NCI-H1436 treated with DMSO at 0.1 percent for 48 hours (cell line): ENCODE results near the gene NUMB.
"Not testable (repeated sequence)": the region's sequence is repeated elsewhere in the genome, so short reads cannot be mapped to it uniquely, and the experiment has no call there.

Source experiments
- DNase-seq: peaks from one replicate; lab custom pipeline; 2025; lab: John Stamatoyannopoulos, UW

Gene NUMB

DNA sequence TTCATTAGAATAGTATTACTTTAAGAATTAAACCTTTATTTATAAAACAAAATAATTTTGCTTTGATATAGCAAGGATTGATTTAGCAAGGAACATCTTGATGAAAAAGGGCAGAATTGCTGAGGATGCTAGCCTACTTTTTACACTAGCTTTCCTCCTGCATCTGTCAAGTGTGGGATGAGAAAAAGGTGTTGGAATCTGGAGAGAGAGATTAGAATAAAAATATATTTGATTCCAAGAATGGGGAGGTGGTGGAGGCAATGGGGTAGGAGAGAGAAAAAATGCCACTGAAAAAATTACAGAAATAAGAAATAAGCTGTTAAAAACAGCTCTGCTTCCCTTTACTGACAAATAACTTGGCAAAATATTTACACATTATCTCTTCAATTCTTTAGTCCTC lies 98.9 kb downstream of the NUMB start:
- no peak for DNase-seq

DNA sequence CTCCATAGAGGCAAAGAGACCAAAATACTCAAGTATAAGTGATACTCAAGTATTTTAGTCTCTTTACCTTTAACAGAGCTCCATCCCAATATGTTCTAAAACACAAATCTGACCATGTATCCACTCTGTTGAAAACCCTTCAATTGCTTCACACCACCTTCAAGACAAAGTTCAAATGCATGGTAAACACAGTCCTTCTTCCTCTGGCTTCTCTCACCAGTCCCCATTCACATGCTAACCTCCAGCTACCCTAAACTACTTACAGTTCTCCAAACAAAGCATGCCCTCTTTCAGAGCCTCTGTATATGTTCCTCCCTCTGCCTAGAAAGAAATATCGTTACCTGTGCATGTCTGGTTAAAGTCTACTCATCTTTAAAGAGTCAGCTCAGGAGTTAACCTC lies 100.2 kb downstream of the NUMB start:
- DNase-seq: no peak

DNA sequence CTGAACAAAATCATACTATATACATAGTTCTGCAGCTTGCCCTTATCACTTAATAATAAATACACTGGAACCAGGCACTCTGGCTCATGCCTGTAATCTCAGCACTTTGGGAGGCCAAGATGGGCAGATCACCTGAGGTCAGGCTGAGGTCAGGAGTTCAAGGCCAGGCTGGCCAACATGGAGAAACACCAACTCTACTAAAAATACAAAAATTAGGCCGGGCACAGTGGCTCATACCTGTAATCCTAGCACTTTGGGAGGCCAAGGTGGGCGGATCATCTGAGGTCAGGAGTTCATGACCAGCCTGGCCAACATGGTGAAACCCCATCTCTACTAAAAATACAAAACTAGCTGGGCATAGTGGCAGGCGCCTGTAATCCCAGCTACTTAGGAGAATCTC lies 109.3 kb downstream of the NUMB start:
- DNase-seq: not testable (repeated sequence)

DNA sequence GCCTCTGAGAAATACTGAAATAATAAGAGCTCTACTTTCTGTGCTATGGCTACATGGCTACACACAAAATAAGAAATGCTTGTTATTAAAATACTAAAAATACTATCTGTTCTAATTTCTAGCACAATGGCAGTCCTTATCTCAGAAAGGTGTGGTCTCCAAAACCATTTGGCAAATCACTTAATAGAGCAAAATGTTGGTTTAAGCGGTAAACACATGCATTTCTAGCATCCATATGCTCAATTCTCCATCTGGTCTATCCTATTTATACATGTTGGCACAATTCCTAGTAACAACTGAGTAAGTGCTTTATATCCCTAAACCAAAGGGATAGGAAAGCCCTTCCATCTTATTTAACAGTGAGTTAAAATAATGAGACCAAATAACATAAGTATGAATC lies 114.0 kb downstream of the NUMB start:
- no peak for DNase-seq

DNA sequence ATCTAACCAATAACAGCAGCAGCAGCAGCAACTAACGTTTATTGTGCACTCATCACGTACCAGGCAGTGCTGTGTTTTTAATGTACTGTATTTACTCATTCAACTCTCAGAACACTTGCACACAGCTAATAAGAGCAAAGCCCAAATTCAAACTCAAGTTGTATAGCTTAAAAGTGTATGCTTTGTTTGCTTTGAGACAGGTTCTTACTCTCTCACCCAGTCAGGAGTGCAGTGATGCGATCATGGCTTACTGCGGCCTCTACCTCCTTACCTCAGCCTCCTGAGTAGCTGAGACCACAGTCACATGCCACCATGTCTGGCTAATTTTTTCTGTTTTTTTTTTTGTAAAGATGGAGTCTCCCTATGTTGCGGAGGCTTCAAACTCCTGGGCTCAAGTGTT lies 115.7 kb downstream of the NUMB start:
- no peak for DNase-seq

DNA sequence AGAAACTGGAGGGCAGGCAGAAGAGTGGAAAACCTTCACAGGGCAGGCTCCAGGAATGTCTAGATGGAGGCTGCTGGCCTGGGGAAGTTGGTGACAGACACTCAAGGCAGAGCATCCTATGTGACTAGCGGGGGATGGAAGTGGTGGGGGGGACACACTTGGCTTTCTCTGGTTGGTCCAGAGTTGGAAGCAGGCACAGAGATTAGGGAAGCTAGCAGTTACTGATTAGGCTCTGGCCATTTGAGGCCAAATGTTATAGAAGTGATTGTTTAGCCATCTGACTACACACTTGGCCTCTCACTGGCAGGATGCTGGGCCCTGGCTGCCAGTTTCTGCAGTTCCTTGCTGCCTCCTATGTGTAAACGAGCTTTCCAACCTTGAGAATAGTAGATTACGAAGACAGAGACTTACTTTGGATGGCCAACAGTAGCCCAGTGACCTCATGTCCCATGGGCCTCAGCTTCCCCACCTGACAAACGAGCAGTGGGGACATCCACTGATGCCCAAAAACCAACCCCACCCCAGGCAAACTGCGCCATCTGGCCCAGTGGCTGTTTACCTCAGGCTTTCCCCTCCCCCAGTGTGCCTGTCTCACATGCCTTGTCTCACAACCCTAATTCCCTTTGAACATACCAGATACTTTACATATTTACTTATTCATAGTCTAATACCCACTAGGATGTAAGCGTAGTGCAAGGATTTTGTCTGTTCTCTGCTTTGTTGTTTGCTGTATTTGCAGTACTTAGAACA lies 118.3 kb downstream of the NUMB start:
- DNase-seq: no peak

DNA sequence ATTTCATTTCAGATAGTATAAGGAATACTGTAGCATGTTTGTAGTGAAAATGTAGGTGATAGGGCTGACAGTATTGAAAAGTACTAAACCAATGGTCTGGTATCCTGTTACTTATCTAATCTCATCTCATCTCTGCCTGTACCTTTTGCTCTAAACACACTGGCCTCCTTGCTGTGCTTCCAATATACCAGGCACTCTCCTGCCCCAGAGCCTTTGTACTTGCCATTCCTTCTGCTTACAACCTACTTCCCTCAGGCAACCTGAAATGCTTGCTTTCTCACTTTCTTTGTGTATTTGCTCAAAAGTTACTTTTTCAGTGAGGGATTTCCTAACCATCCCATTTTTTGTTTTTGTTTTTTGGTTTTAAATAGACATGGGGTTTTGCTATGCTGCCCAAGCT lies 119.1 kb downstream of the NUMB start:
- no peak for DNase-seq

DNA sequence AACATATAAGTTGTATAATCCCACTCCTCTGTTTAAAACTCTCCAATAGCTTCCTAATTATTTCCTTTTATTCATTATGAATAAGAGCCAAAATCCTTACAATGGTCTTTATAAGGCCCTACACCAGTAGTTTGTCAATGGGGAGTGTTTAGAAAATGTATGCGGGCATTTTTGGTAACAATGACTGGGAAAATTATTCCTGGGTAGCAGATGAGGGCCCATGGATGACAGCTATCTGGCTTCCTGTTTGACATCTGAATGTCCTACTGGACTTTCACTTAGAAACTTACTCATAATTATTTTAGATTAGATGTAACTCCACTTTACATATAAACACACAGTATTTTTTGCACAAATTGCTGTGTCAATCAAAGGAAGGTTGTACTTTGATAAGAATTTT lies 119.8 kb downstream of the NUMB start:
- no peak for DNase-seq

DNA sequence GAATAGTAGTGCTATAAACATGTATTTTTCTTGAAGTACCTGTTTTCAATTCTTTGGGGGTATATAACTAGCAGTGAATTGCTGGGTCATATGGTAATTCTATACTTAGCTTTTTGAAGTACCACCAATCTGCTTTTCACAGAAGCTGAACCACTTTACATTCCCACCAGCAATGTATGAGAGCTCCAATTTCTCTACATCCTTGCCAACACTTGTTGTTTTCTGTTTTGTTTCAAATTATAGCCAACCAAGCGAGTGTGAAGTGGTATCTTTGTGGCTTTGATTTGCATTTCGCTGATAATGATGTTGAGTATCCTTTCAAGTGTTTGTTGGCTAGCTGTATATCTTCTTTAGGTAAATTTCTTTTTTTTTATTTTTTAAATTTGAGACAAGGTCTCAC lies 125.3 kb downstream of the NUMB start:
- no peak for DNase-seq

DNA sequence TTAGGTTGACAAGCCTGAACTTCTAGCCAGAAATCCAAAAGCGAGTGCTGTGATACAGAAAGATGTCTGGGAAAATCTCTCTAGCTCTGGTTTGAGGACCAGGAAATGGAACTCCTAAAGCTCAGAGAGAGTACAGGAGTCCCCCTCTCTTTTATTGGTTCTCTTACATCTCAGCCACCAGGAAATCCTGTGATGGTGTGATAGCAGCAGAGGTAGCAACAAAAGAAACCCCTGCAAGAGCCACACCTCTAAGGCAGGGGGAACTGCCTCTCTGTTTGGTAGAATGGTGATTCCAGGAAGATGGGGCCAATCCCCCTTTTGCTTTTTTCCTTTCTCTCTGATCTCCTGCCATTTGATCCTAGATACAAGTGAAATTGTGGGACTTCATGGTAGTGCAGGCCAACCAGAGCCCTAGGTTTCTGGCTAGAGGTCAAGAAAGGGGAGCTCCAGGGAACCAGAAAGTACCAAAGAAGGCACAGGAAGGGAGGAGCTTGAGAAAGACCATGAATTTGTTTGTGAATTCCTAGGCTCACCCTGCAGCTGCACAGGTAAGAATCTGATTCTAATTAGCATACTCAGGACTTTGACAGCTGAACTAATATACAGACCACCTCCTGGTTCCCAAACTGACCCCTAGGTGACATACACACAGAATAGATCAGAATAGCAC lies 132.6 kb downstream of the NUMB start:
- DNase-seq: no peak

DNA sequence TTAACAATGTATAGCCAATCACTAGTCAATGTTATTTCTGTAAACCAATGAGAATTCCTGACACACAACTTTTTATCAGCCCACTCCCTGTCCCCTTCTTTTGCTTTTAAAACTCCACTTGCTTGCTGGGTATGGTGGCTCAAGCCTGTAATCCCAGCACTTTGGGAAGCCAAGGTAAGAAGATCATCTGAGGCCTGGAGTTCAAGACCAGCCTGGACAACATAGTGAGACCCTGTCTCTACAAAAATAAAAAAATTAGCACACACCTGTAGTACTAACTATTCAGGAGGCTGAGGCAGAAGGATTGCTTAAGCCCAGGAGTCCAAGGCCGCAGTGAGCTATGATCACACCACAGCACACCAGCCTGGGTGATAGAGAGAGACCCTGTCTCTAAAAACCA lies 133.3 kb downstream of the NUMB start:
- no peak for DNase-seq

DNA sequence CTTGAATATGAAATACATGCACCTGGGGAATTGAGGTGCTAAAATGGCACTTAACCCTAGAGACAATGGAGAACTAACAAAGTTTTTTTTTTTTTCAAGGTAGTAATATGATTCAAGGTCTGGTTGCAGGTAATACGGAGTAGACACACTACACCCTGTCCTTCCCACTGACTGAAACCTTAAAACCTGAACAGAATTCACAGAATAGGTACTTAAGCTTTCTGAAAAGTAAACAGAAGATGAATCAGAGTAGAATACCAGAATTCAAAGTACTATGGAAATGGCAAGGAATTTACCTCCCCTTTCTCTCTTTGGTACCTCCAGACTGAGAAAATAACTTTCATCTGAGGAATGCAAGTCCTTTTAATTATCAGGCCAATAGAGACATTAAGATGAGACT lies 133.8 kb downstream of the NUMB start:
- no peak for DNase-seq

DNA sequence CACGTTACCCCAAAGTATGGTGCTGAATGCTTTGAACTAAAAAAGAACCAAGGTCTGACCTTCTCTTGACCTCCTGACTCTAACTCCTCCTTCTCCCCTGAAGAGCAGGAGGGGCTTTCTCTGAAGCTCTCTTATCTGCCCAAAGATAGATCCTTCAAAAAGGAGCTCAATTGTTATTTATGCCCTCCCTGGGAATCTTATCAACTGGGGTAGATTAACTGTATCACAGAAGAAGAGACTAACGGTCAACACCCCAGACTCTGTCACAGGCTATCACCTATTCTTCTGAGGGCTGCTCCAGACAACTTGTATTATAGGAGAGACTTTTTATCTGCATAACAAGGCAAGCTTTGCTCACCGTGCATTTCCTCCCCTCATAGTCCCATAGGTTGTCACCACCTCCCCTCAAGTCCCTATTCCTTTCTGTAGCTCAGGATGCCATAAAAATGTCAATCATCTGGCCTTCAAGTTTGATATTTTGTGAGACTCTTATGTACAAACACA lies 134.4 kb downstream of the NUMB start:
- no peak for DNase-seq

DNA sequence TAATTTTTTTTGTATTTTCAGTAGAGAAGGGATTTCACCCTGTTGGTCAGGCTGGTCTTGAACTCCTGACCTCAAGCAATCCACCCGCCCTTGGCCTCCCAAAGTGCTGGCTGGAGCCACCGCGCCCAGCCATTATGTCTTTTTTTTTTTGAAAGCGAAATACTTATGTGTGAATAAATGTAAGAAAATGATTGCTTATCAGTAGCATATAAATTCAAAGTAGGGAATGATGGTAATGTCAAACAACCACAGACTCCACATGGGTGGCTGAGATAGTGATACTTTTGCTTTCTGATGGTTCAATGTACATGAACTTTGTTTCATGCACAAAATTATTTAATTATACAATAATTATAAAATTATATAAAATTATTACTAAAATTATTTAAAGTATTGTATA lies 145.2 kb downstream of the NUMB start:
- DNase-seq: no peak

DNA sequence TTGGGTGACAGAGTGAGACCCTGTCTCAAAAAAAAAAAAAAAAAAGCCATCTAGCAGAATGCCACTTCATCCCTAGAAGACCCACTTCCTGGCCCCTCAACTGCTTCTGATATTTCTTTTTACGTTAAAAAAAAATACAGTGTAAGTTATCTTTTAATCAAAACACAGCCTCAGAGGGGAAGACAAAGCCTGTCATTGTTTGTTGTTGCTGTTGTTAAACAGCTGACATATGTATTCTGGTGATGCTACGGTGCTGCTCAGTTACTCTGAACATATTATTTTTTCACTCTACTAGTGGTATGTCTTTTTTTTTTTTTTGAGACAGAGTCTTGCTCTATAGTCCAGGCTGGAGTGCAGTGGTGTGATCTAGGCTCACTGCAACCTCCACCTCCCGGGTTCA lies 145.7 kb downstream of the NUMB start:
- DNase-seq: no peak

DNA sequence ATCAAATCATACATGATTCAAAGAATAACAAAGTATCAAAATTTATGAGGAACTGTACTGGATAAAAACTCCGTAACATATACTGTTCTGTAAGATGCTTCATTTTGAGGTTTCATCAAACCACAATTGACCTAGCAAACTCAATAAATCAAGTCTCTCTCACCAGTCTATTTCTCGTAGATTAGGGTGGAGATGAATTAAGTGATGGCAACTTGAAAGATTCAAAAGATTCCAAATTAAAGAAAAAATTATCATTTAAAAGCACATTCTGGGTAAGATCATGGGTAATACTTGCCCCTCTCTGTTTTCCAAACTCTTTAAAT lies 146.7 kb downstream of the NUMB start:
- no peak for DNase-seq

DNA sequence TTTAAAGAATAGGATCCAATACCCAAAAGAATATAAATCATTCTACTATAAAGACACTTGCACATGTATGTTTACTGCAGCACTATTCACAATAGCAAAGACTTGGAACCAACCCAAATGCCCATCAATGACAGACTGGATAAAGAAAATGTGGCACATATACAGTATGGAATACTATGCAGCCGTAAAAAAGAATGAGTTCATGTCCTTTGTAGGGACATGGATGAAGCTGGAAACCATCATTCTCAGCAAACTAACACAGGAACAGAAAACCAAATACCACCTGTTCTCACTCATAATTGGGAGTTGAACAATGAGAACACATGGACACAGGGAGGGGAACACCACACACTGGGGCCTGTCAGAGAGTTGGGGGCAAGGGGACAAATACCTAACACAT lies 149.1 kb downstream of the NUMB start:
- DNase-seq: not testable (repeated sequence)

DNA sequence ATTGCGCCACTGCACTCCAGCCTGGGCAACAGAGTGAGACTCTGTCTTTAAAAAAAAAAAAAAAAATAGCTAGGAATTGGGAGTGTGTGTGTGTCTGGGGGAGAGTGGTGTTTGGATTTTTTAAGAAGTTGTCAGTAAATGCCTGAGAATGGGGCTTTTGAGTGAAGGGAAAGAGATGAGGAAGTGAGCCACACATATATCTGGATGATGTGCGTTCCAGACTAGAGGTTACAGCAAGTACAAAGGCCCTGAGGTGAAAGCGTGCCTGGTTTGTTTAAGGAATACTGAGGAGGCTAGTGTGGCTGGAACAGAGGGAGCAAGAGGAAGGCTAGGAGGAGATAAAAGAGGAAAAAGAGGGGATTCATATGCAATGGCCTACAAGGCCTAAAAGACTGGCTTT lies 151.1 kb downstream of the NUMB start:
- DNase-seq: no peak

DNA sequence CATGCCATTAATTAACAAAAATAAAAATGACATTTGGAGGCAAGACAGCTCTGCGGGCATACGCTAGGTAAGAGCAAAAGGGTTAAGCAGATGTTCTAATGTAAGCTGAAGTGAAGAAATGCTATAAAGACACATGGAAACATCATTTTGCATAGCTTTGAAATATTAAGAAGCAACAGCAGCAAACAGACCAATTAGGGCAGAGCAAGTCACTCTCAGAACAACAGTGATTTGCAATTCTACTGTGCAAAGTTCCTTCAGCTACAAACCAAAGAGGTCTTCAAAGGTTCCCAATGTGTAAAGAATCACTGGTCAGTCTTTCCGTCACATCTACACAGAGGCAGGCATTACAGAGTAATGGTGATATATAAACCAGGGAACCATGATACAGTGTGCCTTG lies 152.8 kb downstream of the NUMB start:
- DNase-seq: no peak

DNA sequence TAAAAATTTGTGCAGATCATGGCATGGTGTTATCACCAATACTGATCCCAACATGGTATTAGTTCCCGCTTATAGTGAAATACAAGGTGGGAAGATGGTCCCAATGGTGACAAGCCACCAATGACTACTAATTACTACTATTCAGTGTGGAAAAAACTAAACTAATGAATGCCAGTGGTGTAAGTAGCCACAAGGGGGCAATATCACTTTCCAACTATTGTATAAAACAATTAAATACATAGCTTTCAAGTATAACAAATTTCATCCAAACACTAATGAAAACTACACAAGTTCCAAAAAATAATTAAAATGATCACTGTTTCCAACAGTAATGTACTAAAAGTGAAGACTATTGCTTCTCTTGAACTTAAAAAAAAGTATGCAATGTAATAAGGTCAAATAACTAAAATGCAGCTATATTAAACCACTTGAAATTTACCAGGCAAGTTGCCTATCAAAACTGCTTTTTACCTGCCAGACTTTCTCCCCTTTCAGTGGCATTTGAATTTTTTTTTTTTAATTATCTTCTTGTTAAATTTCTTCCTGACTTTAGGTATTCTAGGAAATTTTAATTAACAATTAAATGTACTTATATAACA lies 163.0 kb downstream of the NUMB start:
- DNase-seq: no peak

DNA sequence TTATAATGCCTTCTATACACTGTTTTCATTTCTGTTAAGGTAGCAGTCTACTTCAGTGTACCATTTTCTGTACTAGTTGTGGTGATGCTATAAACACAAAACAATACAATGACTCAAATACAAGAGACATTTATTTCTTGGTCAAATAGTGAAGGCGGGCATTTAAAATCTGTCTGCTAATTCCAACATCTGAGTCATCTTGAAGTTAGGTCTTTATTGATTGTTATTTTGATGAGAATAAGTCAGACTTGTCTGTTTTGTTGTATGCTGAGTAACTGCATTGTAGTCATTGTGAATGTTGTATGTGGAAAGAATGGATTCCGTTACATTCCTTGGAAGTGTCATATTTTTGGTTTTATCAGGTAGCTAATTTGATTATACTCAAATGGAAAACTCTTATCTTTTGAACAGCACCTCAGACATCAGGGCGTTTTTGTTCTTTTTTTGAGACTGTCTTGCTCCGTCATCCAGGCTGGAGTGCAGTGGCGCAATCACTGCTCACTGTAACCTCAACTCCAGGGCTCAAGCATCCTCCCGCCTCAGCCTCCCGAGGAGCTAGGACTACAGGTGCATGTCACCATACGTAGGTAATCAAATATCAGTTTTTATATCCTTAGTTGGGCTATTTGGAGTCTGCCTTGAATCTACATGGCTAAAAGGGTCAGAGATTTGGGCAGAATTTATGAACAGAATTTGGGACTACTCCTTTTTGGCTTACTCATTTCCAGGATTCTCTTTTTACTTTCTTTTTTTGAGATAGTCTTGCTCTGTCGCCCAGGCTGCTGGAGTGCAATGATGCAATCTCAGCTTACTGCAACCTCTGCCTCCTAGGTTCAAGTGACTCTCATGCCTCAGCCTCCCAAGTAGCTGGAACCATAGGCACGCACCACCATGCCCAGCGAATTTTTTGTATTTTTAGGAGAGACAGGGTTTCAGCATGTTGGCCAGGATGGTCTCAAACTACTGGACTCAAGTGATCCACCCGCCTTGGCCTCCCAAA lies 164.3 kb downstream of the NUMB start:
- no peak for DNase-seq

DNA sequence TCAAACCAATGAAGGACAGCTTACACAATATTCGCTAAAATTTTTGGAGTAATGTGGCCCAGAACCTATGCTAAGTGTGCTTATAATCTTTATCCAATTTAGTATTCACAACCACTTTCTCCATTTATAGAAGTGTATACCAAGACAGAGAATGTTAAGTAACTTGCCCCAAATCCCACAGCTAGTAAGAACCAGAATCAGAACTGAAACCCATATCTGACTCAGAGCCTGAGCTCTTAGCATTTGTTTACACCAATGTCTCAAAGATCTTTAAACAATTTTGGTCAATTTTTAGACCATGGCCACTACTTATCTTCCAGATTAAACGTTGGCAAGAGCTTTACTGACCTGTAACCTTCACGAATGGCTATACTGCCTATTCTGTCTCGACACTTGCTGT lies 168.1 kb downstream of the NUMB start:
- DNase-seq: no peak
